Measurements from ENCODE around the gene C11orf52. TPM values are rescaled to one million over a fixed set of nuclear protein-coding genes. Genes with fewer than 3 reads are reported as not detected.

The C11orf52 gene
- total and polyA plus RNA-seq, 2 of the 13 experiments (the other 11 are each of a cell fraction or from before 2014, with no cell fraction given): 7.4 to 11.0 TPM

- TF ChIP-seq HNF1B (CRISPR knock-in tag; IDR thresholded peaks at IDR 0.05): peak; percentile 85; the same call in 1 of the 2 replicates
- TF ChIP-seq USF2 (IDR thresholded peaks at IDR 0.05; ENCODE audit: low read depth, low read length): no peak
- no peak for TF ChIP-seq USF2 (CRISPR knock-in tag; IDR thresholded peaks at IDR 0.05; ENCODE audit: borderline replicate concordance)
- TF ChIP-seq SMYD3 (CRISPR knock-in tag; IDR thresholded peaks at IDR 0.05): peak; percentile 3; the same call in 1 of the 2 replicates
- no peak for TF ChIP-seq NR3C1 (CRISPR knock-in tag; IDR thresholded peaks at IDR 0.05)
- TF ChIP-seq ZSCAN29 (CRISPR knock-in tag; conservative IDR thresholded peaks at IDR 0.05): peak; percentile 87
- TF ChIP-seq, protein P1, sequence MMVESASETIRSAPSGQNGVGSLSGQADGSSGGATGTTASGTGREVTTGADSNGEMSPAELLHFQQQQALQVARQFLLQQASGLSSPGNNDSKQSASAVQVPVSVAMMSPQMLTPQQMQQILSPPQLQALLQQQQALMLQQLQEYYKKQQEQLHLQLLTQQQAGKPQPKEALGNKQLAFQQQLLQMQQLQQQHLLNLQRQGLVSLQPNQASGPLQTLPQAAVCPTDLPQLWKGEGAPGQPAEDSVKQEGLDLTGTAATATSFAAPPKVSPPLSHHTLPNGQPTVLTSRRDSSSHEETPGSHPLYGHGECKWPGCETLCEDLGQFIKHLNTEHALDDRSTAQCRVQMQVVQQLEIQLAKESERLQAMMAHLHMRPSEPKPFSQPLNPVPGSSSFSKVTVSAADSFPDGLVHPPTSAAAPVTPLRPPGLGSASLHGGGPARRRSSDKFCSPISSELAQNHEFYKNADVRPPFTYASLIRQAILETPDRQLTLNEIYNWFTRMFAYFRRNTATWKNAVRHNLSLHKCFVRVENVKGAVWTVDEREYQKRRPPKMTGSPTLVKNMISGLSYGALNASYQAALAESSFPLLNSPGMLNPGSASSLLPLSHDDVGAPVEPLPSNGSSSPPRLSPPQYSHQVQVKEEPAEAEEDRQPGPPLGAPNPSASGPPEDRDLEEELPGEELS (CRISPR knock-in tag; IDR thresholded peaks at IDR 0.05): peak; percentile 81
- peak; percentile 97 for TF ChIP-seq ZNF768 (CRISPR knock-in tag; IDR thresholded peaks at IDR 0.05)
- no peak for TF ChIP-seq ZNF33B (CRISPR knock-in tag; IDR thresholded peaks at IDR 0.05)
- TF ChIP-seq, protein P2, sequence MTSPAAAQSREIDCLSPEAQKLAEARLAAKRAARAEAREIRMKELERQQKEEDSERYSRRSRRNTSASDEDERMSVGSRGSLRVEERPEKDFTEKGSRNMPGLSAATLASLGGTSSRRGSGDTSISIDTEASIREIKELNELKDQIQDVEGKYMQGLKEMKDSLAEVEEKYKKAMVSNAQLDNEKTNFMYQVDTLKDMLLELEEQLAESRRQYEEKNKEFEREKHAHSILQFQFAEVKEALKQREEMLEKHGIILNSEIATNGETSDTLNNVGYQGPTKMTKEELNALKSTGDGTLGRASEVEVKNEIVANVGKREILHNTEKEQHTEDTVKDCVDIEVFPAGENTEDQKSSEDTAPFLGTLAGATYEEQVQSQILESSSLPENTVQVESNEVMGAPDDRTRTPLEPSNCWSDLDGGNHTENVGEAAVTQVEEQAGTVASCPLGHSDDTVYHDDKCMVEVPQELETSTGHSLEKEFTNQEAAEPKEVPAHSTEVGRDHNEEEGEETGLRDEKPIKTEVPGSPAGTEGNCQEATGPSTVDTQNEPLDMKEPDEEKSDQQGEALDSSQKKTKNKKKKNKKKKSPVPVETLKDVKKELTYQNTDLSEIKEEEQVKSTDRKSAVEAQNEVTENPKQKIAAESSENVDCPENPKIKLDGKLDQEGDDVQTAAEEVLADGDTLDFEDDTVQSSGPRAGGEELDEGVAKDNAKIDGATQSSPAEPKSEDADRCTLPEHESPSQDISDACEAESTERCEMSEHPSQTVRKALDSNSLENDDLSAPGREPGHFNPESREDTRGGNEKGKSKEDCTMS (CRISPR knock-in tag; conservative IDR thresholded peaks at IDR 0.05): no peak
- TF ChIP-seq KDM3A (CRISPR knock-in tag; IDR thresholded peaks at IDR 0.05; ENCODE audit: low read depth): peak; percentile 86; the same call in 1 of the 2 replicates
- 0 out of 2 replicates have a peak, but pooled peaks have one; percentile 66 for TF ChIP-seq FLYWCH1 (CRISPR knock-in tag; IDR thresholded peaks at IDR 0.05)
- TF ChIP-seq ZNF563 (CRISPR knock-in tag; IDR thresholded peaks at IDR 0.05): no peak
- no peak for TF ChIP-seq ZNF446 (CRISPR knock-in tag; IDR thresholded peaks at IDR 0.05)
- TF ChIP-seq THAP8 (CRISPR knock-in tag; IDR thresholded peaks at IDR 0.05; ENCODE audit: borderline replicate concordance): no peak
- peak; percentile 73 for TF ChIP-seq ZBTB2 (CRISPR knock-in tag; IDR thresholded peaks at IDR 0.05; ENCODE audit: low read depth)
- TF ChIP-seq, protein P3, sequence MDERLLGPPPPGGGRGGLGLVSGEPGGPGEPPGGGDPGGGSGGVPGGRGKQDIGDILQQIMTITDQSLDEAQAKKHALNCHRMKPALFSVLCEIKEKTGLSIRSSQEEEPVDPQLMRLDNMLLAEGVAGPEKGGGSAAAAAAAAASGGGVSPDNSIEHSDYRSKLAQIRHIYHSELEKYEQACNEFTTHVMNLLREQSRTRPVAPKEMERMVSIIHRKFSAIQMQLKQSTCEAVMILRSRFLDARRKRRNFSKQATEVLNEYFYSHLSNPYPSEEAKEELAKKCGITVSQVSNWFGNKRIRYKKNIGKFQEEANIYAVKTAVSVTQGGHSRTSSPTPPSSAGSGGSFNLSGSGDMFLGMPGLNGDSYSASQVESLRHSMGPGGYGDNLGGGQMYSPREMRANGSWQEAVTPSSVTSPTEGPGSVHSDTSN (CRISPR knock-in tag; IDR thresholded peaks at IDR 0.05): no peak
Measured at GRCh38 chr11:111878849-111879636, 39.7 kb upstream of the C11orf52 start, which contains the start of the genes CFAP68 and FDXACB1 (continued).
